HT-29 (cell line): ENCODE results near the gene DNAJC9. TPM values are rescaled to one million over a fixed set of nuclear protein-coding genes. Genes with fewer than 3 reads are reported as not detected.
"Not testable (repeated sequence)": the region's sequence is repeated elsewhere in the genome, so short reads cannot be mapped to it uniquely, and the experiment has no call there.

Experiments
- DNase-seq: peaks from one replicate; pipeline ENCODE4 v3.0.0-alpha.2; 2015; ENCODE audit warnings: low spot score
- total RNA-seq: library from RNA; depleted of rRNA; stranded (reverse); fragments of >200 nt; shearing (Covaris generic); gene quantifications from 2 replicates; pipeline ENCODE4 v1.2.3, GENCODE V29; 2014; rRNA removed

The DNAJC9 gene, protein sequence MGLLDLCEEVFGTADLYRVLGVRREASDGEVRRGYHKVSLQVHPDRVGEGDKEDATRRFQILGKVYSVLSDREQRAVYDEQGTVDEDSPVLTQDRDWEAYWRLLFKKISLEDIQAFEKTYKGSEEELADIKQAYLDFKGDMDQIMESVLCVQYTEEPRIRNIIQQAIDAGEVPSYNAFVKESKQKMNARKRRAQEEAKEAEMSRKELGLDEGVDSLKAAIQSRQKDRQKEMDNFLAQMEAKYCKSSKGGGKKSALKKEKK
- total RNA-seq = 57.2 and 57.3 TPM in 2 replicates

DNA sequence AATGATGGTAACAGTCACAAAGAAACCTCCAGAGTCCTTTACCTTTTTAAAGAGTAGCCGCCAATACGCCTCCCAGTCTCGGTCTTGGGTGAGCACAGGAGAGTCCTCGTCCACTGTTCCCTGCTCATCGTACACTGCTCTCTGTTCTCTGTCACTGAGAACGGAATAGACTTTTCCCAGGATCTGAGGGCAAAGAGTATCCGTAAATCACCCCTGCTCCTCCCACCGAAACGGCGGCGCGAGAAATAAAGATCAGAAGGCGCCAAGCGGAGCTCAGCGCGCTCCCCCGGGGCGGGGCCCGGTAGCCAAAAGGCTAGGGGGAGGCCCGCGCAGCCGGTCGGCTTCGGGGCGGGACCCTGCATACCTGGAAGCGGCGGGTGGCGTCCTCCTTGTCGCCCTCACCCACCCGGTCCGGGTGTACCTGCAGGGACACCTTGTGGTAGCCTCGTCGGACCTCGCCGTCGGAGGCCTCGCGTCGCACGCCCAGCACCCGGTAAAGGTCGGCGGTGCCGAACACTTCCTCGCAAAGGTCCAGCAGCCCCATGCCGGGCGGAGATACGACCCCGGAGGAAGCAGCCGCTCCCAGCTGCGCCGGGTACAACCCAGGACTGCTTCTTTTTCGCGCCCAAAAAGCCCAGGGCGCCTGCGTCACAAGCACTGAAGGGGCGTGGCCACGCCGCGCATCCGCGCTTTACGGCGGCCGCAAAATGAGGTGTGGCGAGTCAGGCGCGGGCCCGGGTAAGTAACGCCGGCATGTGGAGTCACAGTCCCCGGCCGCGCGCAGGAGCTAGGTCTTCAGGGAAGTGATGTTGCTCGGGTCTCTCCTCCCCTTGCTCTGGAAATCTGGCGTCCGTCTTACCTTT, at the start of gene DNAJC9:
Gene DNAJC9, minus strand, starts transcription at position 610 of the 863 bp plus-strand sequence. Its CDS starts 66 bp downstream, at position 544.
- DNase-seq = peak; percentile 95

DNA sequence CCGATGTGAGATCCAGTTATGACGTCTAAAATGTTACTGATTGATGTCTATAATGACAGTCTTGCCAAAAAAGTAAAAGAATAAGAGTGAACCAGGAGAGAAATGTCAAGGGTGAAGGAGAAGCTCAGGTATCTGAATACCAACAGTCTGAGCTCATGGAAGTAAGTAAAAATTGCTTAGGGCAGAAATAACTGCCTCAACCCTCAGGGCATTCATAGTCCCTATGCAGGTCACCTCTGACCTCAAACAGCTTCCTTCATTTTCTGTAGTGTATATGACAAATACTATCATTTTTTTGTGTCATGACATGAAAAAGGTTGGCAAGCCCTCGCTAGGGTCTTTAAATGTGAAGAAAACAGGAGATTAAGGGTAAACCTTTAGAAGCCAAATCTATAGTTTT, 46.4 kb upstream of the DNAJC9 start:
- DNase-seq = no peak

DNA sequence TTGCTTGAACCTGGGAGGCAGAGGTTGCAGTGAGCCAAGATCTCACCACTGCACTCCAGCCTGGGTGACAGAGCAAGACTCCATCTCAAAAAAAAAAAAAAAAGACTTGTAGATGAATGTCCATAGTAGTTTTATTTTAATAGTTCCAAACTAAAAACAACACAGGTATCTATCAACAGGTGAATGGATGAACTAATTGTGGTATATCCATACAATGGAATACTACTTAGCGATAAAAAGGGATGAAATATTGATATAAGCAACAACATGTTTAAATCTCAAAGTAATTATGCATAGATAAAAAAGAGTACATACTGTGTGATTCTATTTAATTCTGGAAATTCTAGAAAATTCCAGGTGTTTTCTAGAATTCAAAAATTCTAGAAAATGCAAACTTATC, 42.9 kb upstream of the DNAJC9 start:
- no peak for DNase-seq

DNA sequence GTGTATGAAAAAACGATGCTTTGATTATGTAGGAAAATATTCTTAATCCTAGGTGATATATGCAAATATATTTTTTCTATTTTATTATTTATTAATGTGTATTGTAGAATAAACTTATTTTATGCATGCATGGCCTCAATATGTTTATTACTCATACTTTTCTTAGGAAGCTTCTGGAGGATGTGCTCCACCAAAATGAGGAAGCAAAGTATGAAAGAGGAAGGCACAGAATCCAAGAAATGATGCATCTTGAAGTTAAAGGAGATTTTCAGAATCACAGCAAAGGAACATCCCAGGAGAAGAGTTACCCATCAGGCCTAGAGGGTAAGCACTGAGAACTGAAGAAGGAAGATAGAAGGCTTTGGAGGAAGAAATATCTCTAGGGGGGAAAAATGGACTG, 40.4 kb upstream of the DNAJC9 start:
- DNase-seq = no peak

DNA sequence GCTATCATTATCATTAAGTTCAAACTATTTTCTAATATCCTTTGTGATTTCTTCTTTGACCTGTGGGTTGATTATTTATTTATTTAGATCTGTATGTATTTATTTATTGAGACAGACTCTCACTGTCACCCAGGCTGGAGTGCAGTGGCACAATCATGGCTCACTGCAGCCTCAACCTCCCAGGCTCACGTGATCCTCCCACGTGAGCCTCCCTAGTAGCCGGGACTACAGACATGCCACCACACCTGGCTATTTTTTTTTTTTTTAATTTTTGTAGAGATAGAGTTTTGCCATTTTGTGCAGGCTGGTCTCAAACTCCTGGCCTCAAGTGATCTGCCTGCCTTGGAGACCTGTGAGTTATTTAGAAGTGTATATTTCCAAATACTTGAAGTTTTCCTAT, 34.0 kb upstream of the DNAJC9 start:
- no peak for DNase-seq

DNA sequence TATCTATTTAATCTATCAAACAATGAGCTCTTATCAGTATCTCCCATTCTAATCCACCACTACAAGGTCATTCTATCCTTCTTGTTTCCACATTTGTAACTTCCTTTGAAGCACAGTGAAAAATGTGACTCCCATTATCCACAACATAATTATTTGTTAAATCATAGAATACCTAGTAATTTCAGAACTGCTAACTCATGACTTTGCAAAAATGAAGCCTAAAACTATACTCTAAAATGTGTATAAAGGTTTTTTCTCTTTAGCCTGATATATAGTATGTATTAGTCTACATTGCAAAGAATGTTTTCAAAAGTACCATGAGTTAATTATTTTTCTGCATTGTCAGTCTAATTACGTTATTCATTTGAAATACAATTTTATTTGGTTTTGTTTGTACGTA, 17.4 kb upstream of the DNAJC9 start:
- DNase-seq = no peak

DNA sequence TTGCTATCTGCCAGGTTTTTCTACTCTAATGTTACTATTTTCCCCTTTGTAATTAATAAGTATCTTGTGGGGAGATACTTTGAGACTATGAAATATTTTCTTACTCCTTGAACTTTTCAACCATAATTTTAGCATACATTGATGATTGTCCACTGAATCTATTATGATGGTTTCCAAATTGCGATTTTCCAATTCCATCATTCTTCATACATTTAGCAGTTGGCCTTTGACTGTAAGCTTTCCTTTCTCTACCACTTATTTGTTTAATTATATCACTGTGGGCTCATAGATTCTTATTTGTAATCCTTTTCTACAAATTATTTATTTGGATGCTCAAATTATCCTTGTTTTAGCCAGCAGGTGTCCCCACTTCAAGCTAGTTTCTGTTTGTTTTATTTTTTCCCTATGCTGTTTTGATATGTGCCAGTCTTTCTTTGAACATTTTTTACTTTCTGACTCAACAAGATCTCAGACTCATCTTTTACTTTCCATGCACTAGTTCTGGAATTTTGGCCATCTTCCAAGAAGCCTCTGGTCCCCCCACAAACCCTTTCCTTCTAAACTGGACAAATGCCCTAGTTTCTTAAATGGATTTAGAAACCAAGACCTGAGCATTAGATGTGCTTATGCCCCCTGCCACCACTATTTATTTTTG, 16.8 kb upstream of the DNAJC9 start:
- peak; percentile 44 for DNase-seq

DNA sequence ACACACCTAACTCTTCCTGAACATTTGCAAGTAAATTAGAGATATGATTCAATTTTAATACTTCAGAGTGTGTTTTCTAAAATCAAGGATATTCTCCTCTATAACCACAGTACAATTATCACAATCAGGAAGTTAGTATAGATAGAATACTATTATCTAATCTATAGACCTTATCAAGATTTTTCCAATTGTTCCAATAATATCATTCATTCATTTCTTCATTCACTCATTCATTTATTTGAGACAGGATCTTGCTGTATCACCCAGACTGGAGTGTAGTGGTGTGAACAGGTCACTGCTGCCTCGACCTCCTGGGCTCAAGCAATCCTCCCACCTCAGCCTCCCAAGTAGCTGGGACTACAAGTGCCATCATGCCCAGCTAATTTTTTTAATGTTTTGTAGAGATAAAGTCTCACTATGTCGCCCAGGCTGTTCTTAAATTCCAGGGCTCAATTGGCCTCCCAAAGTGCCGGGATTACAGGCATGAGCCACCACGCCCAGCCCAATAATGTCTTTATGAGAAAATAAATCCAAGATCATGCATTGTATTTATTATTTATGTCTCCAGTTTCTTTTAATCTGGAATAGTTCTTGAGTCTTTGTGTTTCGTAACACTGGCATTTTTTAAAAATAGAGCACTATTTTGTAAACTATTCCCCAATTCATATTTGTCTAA, 16.0 kb upstream of the DNAJC9 start:
- no peak for DNase-seq

DNA sequence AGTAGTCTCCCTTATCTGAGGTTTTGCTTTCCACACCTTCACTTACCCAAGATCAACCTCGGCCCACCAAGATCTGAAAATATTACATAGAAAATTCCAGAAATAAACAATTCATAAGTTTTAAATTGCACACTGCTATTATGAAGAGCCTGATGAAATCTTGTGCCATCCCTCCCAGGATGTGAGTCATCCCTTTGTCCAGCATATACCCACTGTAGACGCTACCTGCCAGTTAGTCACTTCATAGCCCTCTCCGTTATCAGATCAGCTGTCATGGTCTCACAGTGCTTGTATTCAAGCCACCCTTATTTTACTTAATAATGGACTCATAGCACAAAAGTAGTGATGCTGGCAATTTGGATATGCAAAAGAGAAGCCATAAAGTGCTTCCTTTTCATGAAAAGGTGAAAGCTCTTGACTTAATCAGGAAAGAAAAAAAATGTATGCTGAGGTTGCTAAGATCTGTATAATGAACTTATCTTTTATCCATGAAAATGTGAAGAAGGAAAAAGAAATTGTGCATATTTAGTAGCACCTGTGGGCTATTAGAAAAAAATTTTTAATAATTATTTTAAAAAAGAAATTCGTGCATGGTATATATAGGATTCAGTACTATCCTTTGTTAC, 15.2 kb upstream of the DNAJC9 start:
- DNase-seq = peak; percentile 66

DNA sequence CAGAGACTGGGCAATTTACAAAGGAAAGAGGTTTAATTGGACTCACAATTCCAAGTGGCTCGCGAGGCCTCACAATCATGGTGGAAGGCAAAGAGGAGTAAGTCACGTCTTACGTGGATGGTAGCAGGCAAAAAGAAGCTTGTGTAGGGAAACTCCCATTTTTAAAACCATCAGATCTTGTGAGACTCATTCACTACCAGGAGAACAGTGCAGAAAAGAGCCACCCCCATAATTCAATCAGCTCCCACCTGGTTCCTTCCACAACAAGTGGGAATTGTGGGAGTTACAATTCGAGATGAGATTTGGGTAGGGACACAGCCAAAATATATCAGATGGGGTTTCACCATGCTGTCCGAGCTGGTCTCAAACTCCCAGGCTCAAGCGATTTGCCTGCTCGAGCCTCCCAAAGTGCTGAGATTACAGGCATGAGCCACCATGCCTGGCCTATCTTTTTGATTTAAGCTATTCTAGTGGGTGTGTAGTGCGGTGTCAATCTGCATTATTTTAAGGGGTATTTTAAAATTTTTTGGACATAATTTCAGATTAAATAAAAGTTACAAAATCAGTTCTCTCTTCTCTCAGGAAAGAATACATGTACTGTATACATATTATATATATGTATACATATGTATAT, 14.4 kb upstream of the DNAJC9 start:
- no peak for DNase-seq

DNA sequence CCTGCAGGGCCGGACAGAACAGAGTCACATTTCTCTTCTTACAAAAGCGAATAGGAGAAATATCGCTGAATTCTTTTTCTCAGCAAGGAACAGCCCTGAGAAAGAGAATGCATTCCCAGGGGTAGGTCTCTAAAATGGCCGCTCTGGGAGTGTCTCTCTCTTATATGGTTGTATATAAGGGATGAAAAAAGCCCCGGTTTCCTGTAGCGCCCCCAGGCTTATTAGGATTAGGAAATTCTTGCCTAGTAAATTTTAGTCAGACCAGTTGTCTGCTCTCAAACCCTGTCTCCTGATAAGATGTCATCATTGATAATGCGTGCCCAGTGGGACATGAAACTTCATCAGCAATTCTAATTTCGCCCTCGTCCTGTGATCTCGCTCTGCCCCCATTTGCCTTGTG, 11.6 kb upstream of the DNAJC9 start:
- DNase-seq = not testable (repeated sequence)

DNA sequence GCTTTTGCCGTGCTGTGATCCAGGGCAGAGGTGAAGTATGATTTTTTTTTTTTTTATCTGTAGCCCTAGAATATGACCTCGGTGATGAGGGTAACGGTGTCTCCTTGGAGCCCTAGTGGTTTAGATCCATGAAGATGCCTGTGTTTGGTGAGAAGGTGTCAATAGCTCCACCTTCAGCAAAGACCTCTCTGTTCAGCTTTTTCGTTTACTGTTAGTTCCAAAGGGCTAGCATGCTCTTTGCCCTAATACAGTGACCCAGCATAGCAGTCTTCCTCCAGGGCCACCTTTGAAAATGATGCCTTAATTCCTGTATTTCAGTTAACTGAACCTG, 6.1 kb upstream of the DNAJC9 start:
- DNase-seq = peak; percentile 39

DNA sequence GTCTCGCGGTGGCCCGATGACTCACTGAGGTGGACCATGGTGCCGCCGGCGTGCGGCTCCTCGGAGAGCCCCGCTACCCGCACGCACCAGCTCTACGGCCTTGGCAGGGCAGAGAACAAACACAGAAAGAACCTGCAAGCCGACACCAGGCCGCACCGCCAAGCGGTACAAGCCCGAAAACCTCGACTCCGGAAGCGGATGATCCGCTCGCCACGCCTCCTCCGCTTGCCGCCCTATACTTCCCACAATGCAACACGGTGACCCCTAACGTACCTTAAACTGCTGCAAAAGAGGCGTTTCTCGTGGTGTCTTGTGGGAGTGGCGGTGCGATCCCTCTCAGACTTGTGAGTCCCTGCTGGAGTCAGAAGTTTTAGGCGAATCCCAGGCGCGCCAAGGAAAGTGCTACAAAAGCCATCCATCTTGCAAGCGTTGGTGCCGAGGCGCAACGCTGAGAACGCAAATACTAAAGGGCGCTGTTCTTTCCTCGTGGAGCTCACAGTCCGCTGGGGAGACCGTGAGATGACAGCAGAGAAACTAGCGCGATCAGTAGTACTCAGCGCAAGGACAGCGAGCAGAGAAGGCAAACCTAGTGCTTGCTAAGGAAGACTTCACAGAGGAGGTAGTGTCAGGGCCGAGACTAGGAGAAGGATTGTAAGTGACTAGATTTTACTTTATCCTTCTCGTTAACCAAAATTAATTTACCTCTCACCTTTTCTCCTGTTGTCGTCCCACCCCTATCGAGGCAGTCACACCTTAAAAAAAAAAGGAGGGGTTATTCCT, 5.6 kb upstream of the DNAJC9 start, which contains the start of gene MRPS16:
Gene MRPS16, minus strand, starts transcription at position 200 of the 780 bp plus-strand sequence. Its CDS starts 162 bp downstream, at position 38.
- DNase-seq = peak; percentile 96

DNA sequence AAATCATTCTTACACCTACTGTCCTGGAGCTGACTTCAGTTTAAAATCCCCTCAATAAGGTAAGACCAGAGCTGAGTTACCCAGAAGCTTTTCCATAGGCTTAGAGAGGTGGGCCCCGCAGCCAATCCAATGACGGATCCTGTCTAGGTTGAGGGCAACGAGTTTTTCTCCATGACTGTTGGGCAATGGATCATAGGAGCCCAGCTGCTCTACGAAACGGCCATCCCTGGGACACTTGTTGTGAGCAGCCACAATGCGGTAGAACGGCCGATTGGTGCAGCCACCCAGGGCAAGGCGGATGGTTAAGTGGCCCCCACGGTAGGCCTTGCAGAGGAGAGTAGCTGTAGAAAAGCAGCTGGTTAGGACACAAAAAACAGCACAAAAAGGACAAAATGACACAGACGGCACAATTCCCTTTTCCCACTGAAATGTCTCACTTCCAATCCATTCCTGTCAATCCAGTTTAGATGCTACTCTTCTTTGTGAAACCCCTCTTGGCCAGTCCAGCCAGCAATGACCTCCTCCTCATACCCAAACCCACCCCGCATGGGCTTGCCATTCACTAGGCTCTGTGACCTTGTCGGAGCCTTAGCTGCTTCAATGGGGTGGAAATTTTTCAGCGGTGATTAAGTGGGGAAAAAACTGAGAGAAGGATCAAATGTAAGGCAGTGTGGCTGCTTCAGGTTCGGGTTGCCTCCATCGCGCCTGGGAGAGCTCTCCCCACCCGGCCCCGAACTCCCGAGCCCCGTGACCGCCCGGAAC, 4.8 kb upstream of the DNAJC9 start:
- peak; percentile 7 for DNase-seq

DNA sequence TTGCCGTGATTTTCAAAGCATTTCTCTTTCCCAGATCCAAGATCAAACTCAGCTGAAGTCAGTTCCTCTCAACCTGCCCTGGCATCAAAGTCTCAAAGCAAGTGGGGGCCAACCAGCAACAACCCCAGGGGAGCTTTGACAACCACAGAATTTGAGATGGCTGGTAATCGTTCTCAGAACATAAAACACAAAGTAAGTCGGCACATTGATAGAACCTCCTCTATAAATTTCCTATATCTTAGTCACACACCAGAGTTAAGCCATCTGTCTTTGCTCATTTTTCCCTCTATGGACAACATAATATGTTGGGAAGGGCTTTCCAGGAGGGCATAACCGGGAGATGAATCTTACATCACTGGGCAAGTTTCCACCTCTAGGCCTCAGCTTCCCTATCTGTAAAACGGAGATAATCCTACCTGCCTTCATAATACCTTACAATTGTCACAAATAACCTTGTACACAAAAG, 1.2 kb upstream of the DNAJC9 start:
- DNase-seq = no peak

DNA sequence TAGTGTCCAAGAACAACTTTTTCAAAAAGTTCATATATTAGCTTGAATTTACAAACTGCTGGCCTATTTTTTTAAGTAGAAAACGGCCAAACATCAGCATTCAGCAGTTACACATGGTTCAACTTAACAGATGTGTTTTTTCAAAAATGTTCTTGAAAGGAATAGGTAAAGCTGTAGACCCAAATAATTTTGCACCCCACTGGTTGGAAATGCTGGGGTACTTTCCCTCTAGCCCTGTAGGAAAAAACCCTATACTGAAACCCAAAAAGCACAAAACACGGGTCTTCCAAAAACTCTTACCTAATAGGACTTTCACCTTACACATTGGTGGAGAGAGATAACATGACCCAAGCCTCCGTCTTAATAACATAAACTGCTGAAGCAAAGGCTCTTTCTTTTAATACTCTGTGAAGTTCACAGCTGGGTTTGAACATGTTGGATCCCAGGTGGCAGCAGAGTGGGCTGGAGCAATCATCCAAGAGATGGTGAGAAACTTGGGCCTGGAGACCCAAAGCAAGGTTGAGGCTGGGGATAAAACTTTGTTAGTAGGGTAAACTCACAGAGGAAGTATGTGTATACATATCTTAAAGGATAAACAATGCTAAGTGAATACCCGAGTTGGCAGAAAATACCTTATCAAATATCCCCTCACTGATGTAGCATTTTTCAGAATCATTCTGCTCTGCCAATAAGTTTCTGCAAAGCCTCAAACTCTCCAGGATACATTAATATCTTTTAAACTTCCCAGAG, 629 bp upstream of the DNAJC9 start:
- DNase-seq = no peak

DNA sequence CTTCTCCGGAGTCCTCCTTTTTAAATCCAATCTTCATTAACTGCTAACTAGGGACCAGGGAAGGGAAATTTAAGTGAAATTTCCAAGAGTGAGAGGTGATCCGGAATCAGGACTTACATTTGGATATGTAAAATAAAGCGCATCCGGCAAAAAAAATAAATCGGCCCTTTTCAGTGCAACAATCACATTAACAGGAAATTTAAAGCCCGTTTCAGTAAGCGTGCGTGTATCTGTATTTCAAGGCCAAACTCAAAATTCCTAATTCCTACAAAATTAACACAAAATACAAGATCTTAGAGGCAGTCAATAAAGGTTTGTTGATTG, 771 bp downstream of the DNAJC9 start:
- DNase-seq = no peak

DNA sequence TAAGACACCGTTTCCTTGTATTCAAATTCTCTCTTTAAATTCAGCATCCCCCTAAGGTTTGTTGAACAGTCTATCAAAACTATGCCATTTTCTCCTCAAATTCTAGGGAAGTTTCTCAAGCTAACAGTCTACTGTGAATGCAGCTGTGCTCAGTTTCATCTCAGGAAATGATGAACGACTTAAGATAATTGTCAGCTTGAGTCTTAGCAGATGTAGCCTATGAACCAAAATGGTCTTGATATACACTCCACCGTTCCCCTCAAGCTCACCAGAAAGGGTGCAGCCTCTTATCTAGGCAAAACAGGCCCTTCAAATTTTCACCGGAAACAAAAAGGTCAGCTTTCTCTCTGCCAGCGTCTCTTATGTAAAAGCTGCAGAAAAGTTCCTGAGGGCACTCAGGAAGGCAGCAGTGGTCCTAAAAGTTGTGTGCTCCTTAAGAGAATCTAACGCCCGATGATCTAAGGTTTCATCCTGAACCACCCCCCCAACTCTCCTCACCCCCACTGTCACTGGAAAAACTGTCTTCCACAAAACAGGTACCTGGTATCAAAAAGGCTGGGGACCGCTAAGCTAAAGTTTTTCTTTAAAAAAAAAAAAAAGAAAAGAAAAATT, 2.1 kb downstream of the DNAJC9 start:
- DNase-seq = no peak
